Fibroblast of pulmonary artery (primary cell): ENCODE data around the gene NUP85.

Source experiments
- DNase-seq: peaks from one replicate; pipeline ENCODE4 v3.0.0-alpha.2; 2010; ENCODE audit warnings: low read depth
- H3K4me3 ChIP-seq: replicated peaks from 2 replicates; pipeline ENCODE4 v1.5.1; 2011; ENCODE audit warnings: low read depth, mild to moderate bottlenecking, control low read depth, low read length, moderate library complexity
- CTCF ChIP-seq: IDR thresholded peaks from 2 replicates; pipeline ENCODE4 v1.5.1; 2011; ENCODE audit warnings: mild to moderate bottlenecking, control low read depth, low read length, inconsistent platforms; ENCODE audit errors: missing control alignments

The NUP85 gene

GRCh38 chr17:75262112-75262606 lies 56.7 kb downstream of the NUP85 start:
- no peak for DNase-seq
- H3K4me3 ChIP-seq = peak overlapping the region; percentile 98
- no peak for TF ChIP-seq CTCF

- no peak for DNase-seq
- TF ChIP-seq CTCF = no peak
- no peak overlapping the region for H3K4me3 ChIP-seq
These were observed 57.6 kb downstream of the NUP85 start for GRCh38 chr17:75263055-75263454.

- no peak for DNase-seq
- no peak for TF ChIP-seq CTCF
These were observed 60.3 kb downstream of the NUP85 start for GRCh38 chr17:75265614-75266315.

GRCh38 chr17:75266316-75267152 lies 61.1 kb downstream of the NUP85 start:
- no peak overlapping the region for H3K4me3 ChIP-seq
- no peak for TF ChIP-seq CTCF
- DNase-seq = no peak

More at GRCh38 chr17:75265614-75266315, 60.3 kb downstream of the NUP85 start:
- no peak overlapping the region for H3K4me3 ChIP-seq

GRCh38 chr17:75267153-75267410 lies 61.6 kb downstream of the NUP85 start:
- no peak for TF ChIP-seq CTCF
- DNase-seq = no peak
- H3K4me3 ChIP-seq = no peak overlapping the region

- no peak overlapping the region for H3K4me3 ChIP-seq
- no peak for DNase-seq
- TF ChIP-seq CTCF = no peak
These were observed 62.1 kb downstream of the NUP85 start for GRCh38 chr17:75267411-75268232.
